GM12874 (cell line): Measurements from ENCODE around the gene ATXN2L.
A peak's percentile ranks its signal among the peaks of the same experiment; 100 is the strongest.

Experiments
- CTCF ChIP-seq: IDR thresholded peaks from 2 replicates; pipeline ENCODE4 v1.5.1; 2011; ENCODE audit warnings: low read depth, mild to moderate bottlenecking, control low read depth, low read length, moderate library complexity; ENCODE audit not compliant: insufficient read depth

Gene ATXN2L

GRCh38 chr16:28845293-28845692 is 22.5 kb downstream of the ATXN2L start:
- TF ChIP-seq CTCF, result no peak

- no peak for TF ChIP-seq CTCF
Measured at GRCh38 chr16:28845761-28846079, 22.9 kb downstream of the ATXN2L start.

- peak; percentile 86 for TF ChIP-seq CTCF
Measured at GRCh38 chr16:28846080-28846932, 23.5 kb downstream of the ATXN2L start, which contains the start of gene TUFM. Gene TUFM (minus strand): TSS chr16:28846348. CDS start chr16:28846269, 79 bp downstream.

- no peak for TF ChIP-seq CTCF
Measured at GRCh38 chr16:28846933-28847273, 24.1 kb downstream of the ATXN2L start.

GRCh38 chr16:28858421-28858820 is 35.6 kb downstream of the ATXN2L start:
- no peak for TF ChIP-seq CTCF

GRCh38 chr16:28859326-28859725 is 36.5 kb downstream of the ATXN2L start:
- TF ChIP-seq CTCF, result no peak

GRCh38 chr16:28863929-28864793 is 41.4 kb downstream of the ATXN2L start:
- no peak for TF ChIP-seq CTCF
